HCEC 1CT (cell line): ENCODE measurements around the gene KLK2.

Source experiments
- DNase-seq: peaks from one replicate; pipeline ENCODE4 v3.0.0-alpha.2; 2017

KLK2 gene

GRCh38 chr19:50873056-50873455 is at the start of gene KLK2:
Gene KLK2 (plus strand): TSS chr19:50873439. CDS start chr19:50873474, 35 bp downstream.
- DNase-seq = no peak

GRCh38 chr19:50826492-50827240 is 46.6 kb upstream of the KLK2 start:
- no peak for DNase-seq

- no peak for DNase-seq
Observed at GRCh38 chr19:50827476-50827875, 45.8 kb upstream of the KLK2 start.

GRCh38 chr19:50829801-50830200 is 43.4 kb upstream of the KLK2 start:
- DNase-seq = no peak

- DNase-seq = no peak
Observed at GRCh38 chr19:50830266-50831025, 42.8 kb upstream of the KLK2 start.

GRCh38 chr19:50831026-50831396 is 42.2 kb upstream of the KLK2 start:
- DNase-seq = no peak

- DNase-seq = no peak
Observed at GRCh38 chr19:50832666-50833065, 40.6 kb upstream of the KLK2 start.

GRCh38 chr19:50833117-50833801 is 40.0 kb upstream of the KLK2 start, which contains the start of gene KLK15:
Gene KLK15 (minus strand): TSS chr19:50833574. CDS start chr19:50831492, 2,082 bp downstream.
- no peak for DNase-seq

- no peak for DNase-seq
Observed at GRCh38 chr19:50833802-50834167, 39.5 kb upstream of the KLK2 start.

- DNase-seq = no peak
Observed at GRCh38 chr19:50835103-50835784, 38.0 kb upstream of the KLK2 start.

GRCh38 chr19:50835785-50836542 is 37.3 kb upstream of the KLK2 start:
- DNase-seq = peak; percentile 15

GRCh38 chr19:50836543-50837195 is 36.6 kb upstream of the KLK2 start:
- DNase-seq = no peak

- no peak for DNase-seq
Observed at GRCh38 chr19:50837300-50837699, 35.9 kb upstream of the KLK2 start.

- no peak for DNase-seq
Observed at GRCh38 chr19:50838239-50838638, 35.0 kb upstream of the KLK2 start.

- DNase-seq = no peak
Observed at GRCh38 chr19:50839712-50840655, 33.3 kb upstream of the KLK2 start.

GRCh38 chr19:50842130-50842529 is 31.1 kb upstream of the KLK2 start:
- DNase-seq = no peak

- DNase-seq = no peak
Observed at GRCh38 chr19:50843205-50843604, 30.0 kb upstream of the KLK2 start.

GRCh38 chr19:50843701-50844221 is 29.5 kb upstream of the KLK2 start:
- no peak for DNase-seq

- no peak for DNase-seq
Observed at GRCh38 chr19:50844296-50844935, 28.8 kb upstream of the KLK2 start.

GRCh38 chr19:50850738-50851137 is 22.5 kb upstream of the KLK2 start:
- DNase-seq = no peak
